C4-2B (cell line): ENCODE results near the gene ACKR2.

Experiments
- CTCF ChIP-seq: fragments of 450-650 bp; conservative IDR thresholded peaks from 2 replicates; pipeline ENCODE4 v1.5.1; 2017; ENCODE audit warnings: mild to moderate bottlenecking
- ZFX ChIP-seq: fragments of 450-650 bp; IDR thresholded peaks from 2 replicates; pipeline ENCODE4 v1.6.1; 2017

DNA sequence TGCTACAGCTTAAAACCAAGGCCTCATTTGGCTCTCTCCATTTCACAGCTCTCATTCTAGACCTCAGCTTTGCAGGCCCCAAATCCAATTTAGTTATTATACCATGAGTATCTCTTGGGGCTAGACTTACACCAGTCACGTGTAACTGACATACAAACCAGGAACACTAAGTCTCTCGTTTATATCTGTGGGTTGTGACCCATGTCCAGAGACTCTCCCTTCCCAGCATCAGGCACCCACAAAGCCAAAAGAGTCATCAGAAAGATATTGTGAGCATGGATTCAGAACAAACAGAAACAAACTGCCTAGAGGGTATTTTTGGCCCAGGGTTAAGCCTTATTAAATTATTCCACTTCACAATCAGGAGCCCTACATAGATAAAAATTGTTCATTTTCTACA lies 30.6 kb upstream of the ACKR2 start:
- TF ChIP-seq CTCF (no peak), ZFX (no peak)
